Liver (tissue), 9 donors: ENCODE data around the gene SPACA5. TPM values are rescaled to one million over a fixed set of nuclear protein-coding genes. Genes with fewer than 3 reads are reported as not detected.
"Not testable (repeated sequence)": the region's sequence is repeated elsewhere in the genome, so short reads cannot be mapped to it uniquely, and the experiment has no call there.

Source experiments
- DNase-seq: peaks from one replicate; pipeline ENCODE4 v3.0.0-alpha.2; 2017; ENCODE audit warnings: low spot score
- H3K27ac ChIP-seq, 2 donors: one replicate each; pipeline ENCODE4 v1.7.0; 2013; ENCODE audit warnings: inconsistent platforms in 2 of 2, low read length in 2 of 2, control low read depth in 1 of 2, low read depth in 1 of 2, mild to moderate bottlenecking in 1 of 2
- H3K27me3 ChIP-seq, 4 donors: one replicate each; pipeline versions ENCODE4 v1.6.1 to v1.7.0; 2013; ENCODE audit warnings: low read length in 3 of 4, inconsistent platforms in 1 of 4, mild to moderate bottlenecking in 1 of 4, moderate library complexity in 1 of 4; ENCODE audit not compliant: control insufficient read depth in 4 of 4, insufficient read depth in 4 of 4
- H3K36me3 ChIP-seq, 4 donors: one replicate each; pipeline versions ENCODE4 v1.6.1 to v1.7.0; 2013; ENCODE audit warnings: low read length in 3 of 4, mild to moderate bottlenecking in 3 of 4, low read depth in 1 of 4, moderate library complexity in 1 of 4; ENCODE audit not compliant: control insufficient read depth in 4 of 4, insufficient read depth in 3 of 4
- H3K4me1 ChIP-seq, 4 donors: one replicate each; pipeline versions ENCODE4 v1.6.1 to v1.7.0; 2013; ENCODE audit warnings: low read length in 3 of 4, mild to moderate bottlenecking in 3 of 4, moderate library complexity in 1 of 4; ENCODE audit not compliant: control insufficient read depth in 4 of 4, insufficient read depth in 4 of 4
- H3K4me3 ChIP-seq, 3 donors: one replicate each; pipeline versions ENCODE4 v1.6.1 to v1.7.0; 2013; ENCODE audit warnings: low read length in 3 of 3, control low read depth in 1 of 3, low read depth in 1 of 3, mild to moderate bottlenecking in 1 of 3
- H3K9ac ChIP-seq, 2 donors: one replicate each; pipeline ENCODE4 v1.7.0; 2013; ENCODE audit warnings: low read length in 2 of 2, mild to moderate bottlenecking in 2 of 2, moderate library complexity in 2 of 2, control low read depth in 1 of 2, low read depth in 1 of 2
- H3K9me3 ChIP-seq, 4 donors: one replicate each; pipeline versions ENCODE4 v1.6.1 to v1.7.0; 2013; ENCODE audit warnings: low read length in 3 of 4; ENCODE audit not compliant: control insufficient read depth in 4 of 4
- EGR1 ChIP-seq, 2 donors: IDR thresholded peaks; 2 replicates each; pipeline ENCODE4 v1.6.1; 2016 to 2018; ENCODE audit warnings: antibody characterized with exemption in 2 of 2, low read depth in 2 of 2
- FOXA1 ChIP-seq: IDR thresholded peaks from 2 replicates; pipeline ENCODE4 v1.6.1; 2016; ENCODE audit warnings: antibody characterized with exemption
- GABPA ChIP-seq, 2 donors: IDR thresholded peaks in 1 of 2; conservative IDR thresholded peaks in 1 of 2; 2 replicates each; pipeline ENCODE4 v1.6.1; 2016; ENCODE audit warnings: antibody characterized with exemption in 2 of 2, mild to moderate bottlenecking in 1 of 2, moderate library complexity in 1 of 2
- HNF4A ChIP-seq, 2 donors: conservative IDR thresholded peaks; 2 replicates each; pipeline ENCODE4 v1.6.1; 2016; ENCODE audit warnings: antibody characterized with exemption in 2 of 2, mild to moderate bottlenecking in 2 of 2
- JUND ChIP-seq, 2 donors: IDR thresholded peaks; 2 replicates each; pipeline ENCODE4 v1.6.1; 2016; ENCODE audit warnings: antibody characterized with exemption in 2 of 2
- NR2F2 ChIP-seq: IDR thresholded peaks from 2 replicates; pipeline ENCODE4 v1.6.1; 2016; ENCODE audit warnings: antibody characterized with exemption
- RAD21 ChIP-seq, 2 donors: IDR thresholded peaks; 2 replicates each; pipeline ENCODE4 v1.6.1; 2016; ENCODE audit warnings: antibody characterized with exemption in 2 of 2, mild to moderate bottlenecking in 2 of 2
- SP1 ChIP-seq: IDR thresholded peaks from 2 replicates; pipeline ENCODE4 v1.6.1; 2018; ENCODE audit warnings: antibody characterized with exemption, mild to moderate bottlenecking
- WGBS: extraction: QIAGEN DNeasy Blood & Tissue Kit; methylation state at CpG from one replicate; pipeline ENCODE4 v1.1.7; 2013; 5-methylcytosine and 5-hydroxymethylcytosine counted together
- polyA plus RNA-seq, 2 donors: library from polyadenylated mRNA; stranded (reverse) in 1 of 2; unstranded in 1 of 2; fragments of 200-250 nt in 1 of 2; fragments of >200 nt in 1 of 2; fragmentation: Nextera tagmentation in 1 of 2; extraction: Ambion mirVana in 1 of 2; gene quantifications; one replicate each; pipeline versions ENCODE4 v1.2.1 to v1.2.3, GENCODE V29; 2013 to 2015
- total RNA-seq, 2 donors: library from RNA; depleted of rRNA; stranded (reverse); fragments of >200 nt; gene quantifications; one replicate each; pipeline ENCODE4 v1.2.3, GENCODE V29; 2014
- TF ChIP-seq, protein P1 (sequence below): IDR thresholded peaks from 2 replicates; pipeline ENCODE4 v1.6.1; 2016; ENCODE audit warnings: antibody characterized with exemption
- donor health status: healthy.
- donor health status: healthy.
- donor health status: healthy.
- donor health status: healthy.
- donor health status: healthy.

The SPACA5 gene
- total RNA-seq (not detected), polyA plus RNA-seq (not detected)

DNA sequence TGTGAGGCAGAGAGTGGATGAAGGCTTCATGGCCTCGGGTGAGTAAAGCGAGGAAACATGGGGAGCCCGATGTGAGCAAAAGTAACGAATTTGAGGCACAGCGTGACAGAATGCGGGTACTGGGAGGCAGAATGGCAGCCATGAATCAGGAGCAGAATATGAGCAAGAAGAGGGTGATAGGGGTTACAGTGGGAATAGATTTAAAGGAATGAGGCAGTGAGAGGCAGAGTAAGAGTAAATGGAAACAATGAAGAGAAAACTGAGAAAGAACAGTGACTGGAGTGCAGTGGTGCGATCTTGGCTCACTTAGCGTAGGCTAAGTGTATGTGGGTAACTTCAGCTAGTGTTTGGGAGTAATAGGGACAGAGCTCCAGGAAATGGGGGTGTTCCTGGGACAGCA lies at the start of gene SPACA5:
Gene SPACA5 (plus strand): TSS at position 301 of the 400 bp plus-strand sequence. CDS start 815 bp downstream, outside the sequence.
- H3K36me3 ChIP-seq, H3K9ac ChIP-seq, H3K4me1 ChIP-seq, H3K9me3 ChIP-seq, DNase-seq, H3K4me3 ChIP-seq, H3K27me3 ChIP-seq, H3K27ac ChIP-seq: not testable (repeated sequence)
- no CpG with 5 or more reads among the region's 8 CpGs for WGBS

DNA sequence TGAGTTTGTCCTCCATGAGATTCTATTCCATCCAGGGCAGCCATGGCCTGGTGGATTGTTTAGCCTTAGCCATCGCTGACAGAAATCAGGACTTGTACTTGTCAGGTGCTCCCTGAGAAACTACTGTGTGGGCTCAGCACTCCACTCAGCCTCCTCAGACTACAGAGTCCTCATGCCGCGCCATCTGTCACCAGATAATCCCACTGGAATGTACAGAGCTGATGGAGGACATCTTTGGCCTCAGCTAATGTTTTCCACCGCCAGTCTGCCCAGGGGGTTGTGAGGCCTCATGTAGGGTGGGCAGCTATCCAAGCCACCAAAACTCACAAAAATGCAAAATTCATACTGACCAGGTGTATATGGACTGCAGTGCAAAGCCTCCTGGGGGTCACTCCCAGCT lies 48.6 kb upstream of the SPACA5 start:
- not testable (repeated sequence) for H3K4me1 ChIP-seq, DNase-seq, H3K36me3 ChIP-seq, H3K27ac ChIP-seq, H3K4me3 ChIP-seq, H3K27me3 ChIP-seq, H3K9ac ChIP-seq
- WGBS: 95% methylated on average over 4 of the region's 4 CpGs
- peaks cover 0 to 11% (median 5%) of the 10 kb centered on the region in 4 donors for H3K9me3 ChIP-seq

DNA sequence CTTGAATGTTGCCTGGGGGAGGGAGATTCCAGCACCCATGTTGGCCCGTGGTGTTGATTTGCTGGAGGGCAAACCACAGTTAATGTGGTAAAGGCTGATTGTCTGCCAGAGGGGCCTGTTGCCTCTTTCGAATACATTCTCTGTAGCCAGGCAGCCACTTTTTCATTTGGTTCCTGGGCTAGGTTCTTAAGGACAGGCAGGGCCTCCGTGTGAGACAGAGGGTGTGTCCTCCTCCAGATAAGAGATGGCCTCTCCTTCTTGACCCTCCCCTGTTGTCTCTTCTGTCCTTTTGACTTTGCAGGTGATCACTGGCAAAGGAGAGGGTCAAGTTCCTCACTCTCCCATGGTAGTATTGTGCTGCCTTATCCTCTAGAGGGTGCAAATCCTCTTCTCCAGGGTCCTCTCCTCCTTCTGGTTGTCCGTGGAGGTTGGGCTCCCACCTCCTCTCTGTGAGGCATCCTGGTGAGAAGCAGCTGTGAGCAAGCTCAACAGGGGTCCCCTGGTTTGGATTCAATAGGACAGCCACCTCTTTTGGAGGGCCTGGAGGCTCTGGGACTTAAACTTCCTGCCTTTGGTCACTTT lies 47.9 kb upstream of the SPACA5 start:
- no peaks in the 10 kb centered on the region for H3K36me3 ChIP-seq
- H3K4me1 ChIP-seq: no peaks in the 10 kb centered on the region
- H3K27ac ChIP-seq: no peak overlapping the region
- H3K9ac ChIP-seq: no peak overlapping the region
- WGBS: 39% methylated on average over 4 of the region's 4 CpGs
- TF ChIP-seq RAD21 (IDR thresholded peaks at IDR 0.05) (peak in 1 of 2 donors; percentile 40), GABPA (IDR thresholded peaks at IDR 0.05 in 1 of 2, conservative IDR thresholded peaks at IDR 0.05 in 1 of 2) (no peak)
- no peak for DNase-seq
- H3K9me3 ChIP-seq: peaks cover 0 to 11% (median 5%) of the 10 kb centered on the region in 4 donors
- no peaks in the 10 kb centered on the region for H3K27me3 ChIP-seq
- H3K4me3 ChIP-seq: no peak overlapping the region

DNA sequence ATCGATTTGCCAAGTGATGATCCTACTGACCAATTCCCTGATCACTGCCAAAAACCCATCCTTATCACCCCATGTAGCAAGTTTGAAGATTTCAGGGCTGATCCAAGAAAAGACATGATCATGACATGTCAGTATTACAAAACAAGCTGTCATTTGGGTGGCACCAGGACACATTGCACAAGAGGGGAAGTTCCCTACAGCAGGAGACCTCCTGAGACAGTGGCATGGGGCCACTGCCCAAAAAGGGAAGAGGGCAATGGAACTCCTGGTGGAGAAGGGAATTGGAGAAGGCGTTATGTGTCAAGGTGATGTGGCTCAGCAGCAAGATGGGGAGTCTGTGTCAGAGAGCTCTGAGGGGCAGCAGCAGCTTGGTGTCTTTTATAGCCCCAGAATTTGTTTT lies 46.4 kb upstream of the SPACA5 start:
- TF ChIP-seq, protein P1, sequence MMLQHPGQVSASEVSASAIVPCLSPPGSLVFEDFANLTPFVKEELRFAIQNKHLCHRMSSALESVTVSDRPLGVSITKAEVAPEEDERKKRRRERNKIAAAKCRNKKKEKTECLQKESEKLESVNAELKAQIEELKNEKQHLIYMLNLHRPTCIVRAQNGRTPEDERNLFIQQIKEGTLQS: no peak
- TF ChIP-seq NR2F2 (no peak), JUND (IDR thresholded peaks at IDR 0.05) (no peak), EGR1 (IDR thresholded peaks at IDR 0.05; ENCODE audit: low read depth in 2 of 2) (no peak), GABPA (IDR thresholded peaks at IDR 0.05 in 1 of 2, conservative IDR thresholded peaks at IDR 0.05 in 1 of 2) (no peak), FOXA1 (no peak), SP1 (no peak), HNF4A (conservative IDR thresholded peaks at IDR 0.05) (no peak)
- WGBS: 86% methylated on average over 2 of the region's 2 CpGs
- Histone ChIP-seq H3K4me1 (no peaks in the 10 kb centered on the region), H3K4me3 (no peak overlapping the region), H3K27ac (no peak overlapping the region), H3K9ac (no peak overlapping the region), H3K27me3 (no peaks in the 10 kb centered on the region), H3K9me3 (peaks cover 0 to 16% (median 6%) of the 10 kb centered on the region in 4 donors), H3K36me3 (no peaks in the 10 kb centered on the region)
- DNase-seq: no peak

DNA sequence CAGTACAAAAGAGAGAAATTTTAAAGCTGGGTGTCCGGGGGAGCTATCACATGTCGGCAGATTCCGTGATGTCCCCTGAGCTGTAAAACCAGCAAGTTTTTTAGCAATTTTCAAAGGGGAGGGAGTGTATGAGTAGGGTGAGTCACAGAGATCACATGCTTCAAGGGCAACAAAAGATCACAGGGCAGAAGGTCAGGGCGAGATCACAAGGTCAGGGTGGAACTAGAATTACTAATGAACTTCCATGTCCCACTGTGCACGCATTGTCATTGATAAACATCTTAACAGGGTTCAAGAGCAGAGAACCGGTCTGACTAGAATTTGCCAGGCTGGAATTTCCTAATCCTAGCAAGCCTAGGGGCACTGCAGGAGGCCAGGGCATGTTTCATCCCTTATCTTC lies 45.0 kb upstream of the SPACA5 start:
- not testable (repeated sequence) for H3K27ac ChIP-seq, H3K4me1 ChIP-seq, H3K36me3 ChIP-seq, H3K4me3 ChIP-seq, H3K27me3 ChIP-seq, H3K9ac ChIP-seq, DNase-seq
- peaks cover 0 to 16% (median 6%) of the 10 kb centered on the region in 4 donors for H3K9me3 ChIP-seq
- WGBS: 79% methylated on average over 6 of the region's 6 CpGs

DNA sequence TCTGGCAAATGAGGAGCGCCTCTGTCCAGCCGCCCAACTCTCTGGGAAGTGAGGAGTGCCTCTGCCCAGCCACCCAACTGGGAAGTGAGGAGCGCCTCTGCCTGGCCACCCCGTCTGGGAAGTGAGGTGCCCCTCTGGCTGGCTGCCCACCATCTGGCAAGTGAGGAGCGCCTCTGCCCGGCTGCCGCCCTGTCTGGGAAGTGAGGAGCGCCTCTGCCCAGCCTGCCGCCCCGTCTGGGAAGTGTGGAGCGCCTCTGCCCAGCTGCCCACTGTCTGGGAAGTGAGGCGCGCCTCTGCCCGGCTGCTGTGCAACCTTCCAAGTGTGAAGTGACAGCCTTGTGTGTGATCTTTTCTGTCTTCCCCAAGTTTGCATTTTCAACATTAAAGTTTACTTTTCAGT lies 41.3 kb upstream of the SPACA5 start:
- not testable (repeated sequence) for H3K27me3 ChIP-seq, H3K4me1 ChIP-seq, H3K27ac ChIP-seq, DNase-seq, H3K9ac ChIP-seq, H3K4me3 ChIP-seq, H3K36me3 ChIP-seq
- 95% methylated on average over 14 of the region's 14 CpGs for WGBS
- peaks cover 0 to 34% (median 13%) of the 10 kb centered on the region in 4 donors for H3K9me3 ChIP-seq
